Right lung (tissue), 5 donors: Measurements from ENCODE around the gene GRAMD1B. TPM values are rescaled to one million over a fixed set of nuclear protein-coding genes. Genes with fewer than 3 reads are reported as not detected.
A peak's percentile ranks its signal among the peaks of the same experiment; 100 is the strongest.
"Not testable (repeated sequence)": the region's sequence is repeated elsewhere in the genome, so short reads cannot be mapped to it uniquely, and the experiment has no call there.

Experiments used
- DNase-seq, 2 donors: peaks; one replicate each; pipeline ENCODE4 v3.0.0-alpha.2; 2013
- polyA plus RNA-seq, 5 donors: library from polyadenylated mRNA; unstranded; fragments of 120-200 nt; gene quantifications; one replicate each; pipeline versions ENCODE4 v1.2.1 to v1.2.3, GENCODE V29; 2013; ENCODE audit warnings: inconsistent platforms in 1 of 5, low replicate concordance in 1 of 5; ENCODE audit not compliant: insufficient read length in 5 of 5, insufficient read depth in 1 of 5

Gene GRAMD1B
- polyA plus RNA-seq, 5 donors: 3.8 to 4.5 (median 4.2) TPM

DNA sequence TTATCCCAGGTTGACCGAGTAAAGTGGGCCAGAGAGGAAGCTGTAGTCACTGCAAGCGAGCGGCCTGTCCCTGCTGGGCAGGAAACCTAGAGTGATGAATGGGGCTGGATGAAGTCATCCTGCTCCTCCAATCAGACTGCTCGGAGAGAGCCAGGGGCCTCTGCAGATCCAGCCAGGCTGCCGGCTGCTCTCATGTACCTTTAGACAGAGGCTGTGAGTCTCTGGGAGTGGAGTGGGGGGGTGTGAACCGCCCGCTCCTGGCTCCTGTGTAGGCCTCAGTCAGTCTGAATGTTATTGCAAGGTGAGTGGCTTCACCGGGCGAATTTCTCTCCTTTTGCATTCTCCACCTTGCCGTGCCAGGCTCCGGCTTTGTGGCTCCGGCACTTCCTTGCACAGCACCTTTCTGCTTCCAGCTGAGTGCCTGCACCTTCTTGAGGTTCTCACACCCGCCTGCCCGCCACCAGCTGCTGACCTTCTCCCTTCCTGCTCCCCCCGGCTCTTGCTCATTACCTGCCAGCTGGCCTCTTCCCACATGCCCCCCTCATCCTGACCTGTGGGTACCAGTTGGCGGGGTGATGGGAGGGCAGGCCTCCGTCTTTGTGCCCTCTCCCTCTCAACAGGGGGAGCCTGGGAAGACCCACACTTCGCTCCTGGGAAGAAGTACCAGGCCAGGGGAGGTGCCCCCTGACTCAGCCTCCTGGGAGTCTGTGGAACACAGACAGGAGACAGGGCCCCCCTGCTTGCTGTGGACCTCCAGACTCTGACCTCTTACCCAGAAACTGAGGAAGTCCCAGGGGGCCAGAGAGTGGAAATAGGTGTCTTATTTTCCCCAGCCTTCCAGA lies 79.9 kb downstream of the GRAMD1B start:
- peak in 1 of 2 donors; percentile 11 for DNase-seq

- DNase-seq: no peak
Observed at GRCh38 chr11:123510579-123510905, 80.5 kb downstream of the GRAMD1B start.

GRCh38 chr11:123511037-123511870 lies 81.2 kb downstream of the GRAMD1B start:
- peak; percentile 67 to 77 for DNase-seq

DNA sequence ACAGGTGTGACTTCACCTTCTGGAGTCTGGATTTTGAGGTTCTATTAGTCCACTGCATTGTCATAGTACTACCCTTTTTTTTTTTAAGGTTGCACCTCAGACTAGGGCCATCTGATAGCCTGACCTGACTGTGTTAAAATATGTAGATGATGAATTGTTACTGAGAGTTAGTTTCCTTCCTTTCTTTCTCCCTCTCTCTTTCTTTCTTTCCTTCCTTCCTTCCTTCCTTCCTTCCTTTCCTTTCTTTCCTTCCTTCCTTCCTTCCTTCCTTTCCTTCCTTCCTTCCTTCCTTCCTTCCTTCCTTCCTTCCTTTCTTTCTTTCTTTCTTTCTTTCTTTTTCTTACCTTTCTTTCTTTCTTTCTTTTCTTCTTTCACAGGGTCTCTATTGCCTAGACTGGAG lies 83.2 kb downstream of the GRAMD1B start:
- not testable (repeated sequence) for DNase-seq

DNA sequence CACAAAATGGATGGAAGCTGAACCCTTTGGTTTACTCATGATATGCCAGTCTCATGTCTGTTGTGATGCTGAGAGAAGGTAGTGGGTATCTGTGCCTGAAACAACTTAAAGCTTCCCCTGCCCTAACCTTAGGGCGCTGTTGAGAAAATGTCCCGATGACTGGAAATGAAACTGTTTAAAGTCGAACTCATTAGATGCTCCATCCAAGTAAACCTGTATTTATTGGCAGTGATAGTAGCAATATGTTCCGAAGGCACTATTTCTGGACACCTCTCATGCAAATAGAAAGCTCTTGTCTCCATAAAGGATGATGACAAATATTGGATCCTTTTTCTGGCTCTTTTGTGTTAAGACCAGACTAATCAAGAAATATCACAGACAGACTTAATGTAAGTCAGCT lies 86.2 kb downstream of the GRAMD1B start:
- DNase-seq: no peak

DNA sequence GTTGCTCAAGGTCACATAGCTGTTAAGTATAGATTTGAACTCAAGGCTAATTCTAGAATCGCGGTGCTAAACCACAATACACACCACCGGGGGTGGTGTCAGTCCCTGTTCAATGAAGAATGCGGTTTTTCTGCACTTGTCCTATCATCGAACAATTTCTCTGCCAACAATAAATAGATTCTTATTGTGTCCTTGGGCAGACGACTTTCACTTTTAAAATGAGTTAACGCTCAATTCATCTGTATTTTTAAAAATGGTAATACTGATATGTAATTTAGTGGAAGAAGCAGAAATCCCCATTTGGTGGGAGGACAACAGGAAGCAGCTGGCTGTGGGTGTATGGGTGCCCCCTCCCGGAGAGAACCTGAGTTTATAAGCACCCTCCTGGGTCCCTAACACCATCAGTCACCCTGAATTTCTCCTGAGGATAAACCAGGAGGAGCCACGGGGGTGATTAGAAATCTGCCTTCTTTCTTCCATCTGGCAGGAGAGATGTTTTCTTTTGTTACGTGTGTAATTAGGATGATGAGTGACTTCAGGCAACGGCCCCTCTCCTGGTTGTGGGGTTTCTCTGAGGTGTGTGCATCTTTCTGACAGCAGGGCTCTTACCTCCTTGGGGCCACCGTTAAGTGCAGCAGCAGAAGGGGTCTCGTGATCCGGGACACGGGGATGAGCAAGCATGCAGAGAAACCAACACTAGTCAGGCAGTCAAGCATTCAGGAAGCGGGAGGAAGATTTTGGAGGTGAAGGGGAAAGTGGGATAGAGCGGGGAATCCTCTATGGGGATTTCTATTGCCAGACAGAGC lies 87.7 kb downstream of the GRAMD1B start:
- no peak for DNase-seq

- no peak for DNase-seq
Observed at GRCh38 chr11:123518496-123519054, 88.5 kb downstream of the GRAMD1B start.

GRCh38 chr11:123519055-123519796 lies 89.2 kb downstream of the GRAMD1B start:
- DNase-seq: no peak

DNA sequence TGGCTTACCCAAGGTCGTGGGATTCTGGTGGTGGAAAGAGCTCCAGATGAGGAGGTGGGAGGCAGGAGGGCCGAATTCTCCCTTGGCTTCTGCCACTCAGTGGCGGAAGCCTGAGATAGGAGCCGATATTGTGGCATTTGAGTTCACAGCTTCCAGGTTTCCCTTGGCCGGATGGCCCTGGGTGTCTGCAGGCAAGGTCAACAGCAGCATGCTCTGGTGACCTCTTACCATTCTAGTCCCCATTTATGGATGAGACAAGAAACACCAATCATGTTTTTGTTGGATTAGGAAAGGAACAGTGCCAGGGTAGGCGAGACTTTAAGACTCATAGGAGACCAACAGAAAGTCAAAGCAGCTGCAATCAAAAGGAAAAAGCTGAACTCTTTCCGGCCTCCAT lies 89.7 kb downstream of the GRAMD1B start:
- DNase-seq: no peak

- DNase-seq: not testable (repeated sequence)
Observed at GRCh38 chr11:123520476-123520875, 90.4 kb downstream of the GRAMD1B start.

DNA sequence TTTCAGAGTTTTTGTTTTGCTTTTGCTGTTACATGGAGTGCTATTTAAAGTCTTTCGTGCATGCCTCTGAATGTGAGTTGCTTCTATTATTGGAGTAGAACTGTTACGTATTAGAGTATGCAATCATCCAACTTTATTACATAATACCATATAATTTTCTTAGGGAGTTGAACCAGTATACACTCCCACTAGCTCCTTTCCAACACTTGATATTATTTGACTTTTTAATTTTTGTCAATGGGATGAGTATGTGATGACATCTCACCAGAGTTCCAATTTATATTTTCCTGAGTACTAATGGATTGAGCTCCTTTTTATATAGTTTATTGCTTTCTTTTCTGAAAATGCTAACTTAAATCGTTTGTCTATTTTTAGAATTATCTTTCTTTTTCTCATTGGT lies 90.9 kb downstream of the GRAMD1B start:
- no peak for DNase-seq

DNA sequence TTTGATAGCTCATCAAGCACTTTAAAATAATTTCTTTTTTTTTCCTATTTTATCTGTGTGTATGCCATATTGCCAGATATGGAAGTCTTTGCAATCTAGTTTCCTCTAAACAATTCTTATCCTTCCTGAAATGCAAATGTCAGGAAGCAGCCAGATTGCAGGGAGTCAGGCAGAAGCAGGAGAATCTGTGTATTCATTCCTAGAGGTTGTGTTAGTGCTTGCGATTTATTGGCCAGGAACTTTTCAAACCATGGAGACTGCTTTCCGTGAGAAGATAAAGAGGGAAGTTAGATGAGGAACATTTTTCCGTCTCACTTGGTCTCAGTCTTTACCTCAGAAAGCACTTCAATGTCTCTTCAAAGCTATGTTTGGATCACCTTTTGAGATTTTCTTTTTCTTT lies 91.9 kb downstream of the GRAMD1B start:
- no peak for DNase-seq

DNA sequence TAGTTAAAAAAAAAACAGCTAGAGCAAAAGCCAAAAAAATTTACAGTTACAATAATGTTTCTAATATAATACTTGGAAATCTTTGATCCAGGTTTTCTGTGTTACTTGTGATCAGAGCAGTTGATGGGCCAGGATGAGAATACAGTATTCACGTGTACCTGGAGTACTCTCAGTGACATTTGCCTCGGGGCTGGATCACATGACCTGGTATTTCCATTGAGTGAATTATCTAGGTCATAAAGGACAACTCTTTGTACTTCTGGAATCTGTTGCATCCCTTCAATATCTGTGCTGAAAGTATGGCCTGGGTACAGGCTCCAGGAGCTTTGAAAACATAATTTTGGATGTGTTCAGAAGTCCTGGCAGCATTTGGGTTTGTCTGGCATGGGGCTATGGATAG lies 93.5 kb downstream of the GRAMD1B start:
- DNase-seq: no peak

DNA sequence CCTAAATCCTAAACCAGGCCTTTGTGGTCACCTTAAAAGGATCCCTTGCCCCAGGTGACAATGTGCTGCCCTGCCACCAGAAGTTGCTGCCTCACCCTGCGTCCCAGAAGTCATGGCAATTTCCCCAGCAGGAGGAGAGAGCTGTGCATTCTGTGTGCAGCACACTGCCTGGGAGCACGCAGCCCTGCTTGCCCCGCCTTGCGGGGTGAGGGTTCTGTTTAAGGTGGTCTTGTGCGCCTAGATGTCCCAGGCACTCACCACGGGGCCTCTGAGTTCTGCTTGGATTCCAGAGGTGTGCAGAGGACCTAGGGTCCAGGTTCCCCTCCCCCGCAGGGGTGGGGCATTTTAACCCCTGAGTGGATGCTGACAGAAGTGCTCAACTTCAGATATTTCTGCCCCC lies 95.0 kb downstream of the GRAMD1B start:
- DNase-seq: no peak

DNA sequence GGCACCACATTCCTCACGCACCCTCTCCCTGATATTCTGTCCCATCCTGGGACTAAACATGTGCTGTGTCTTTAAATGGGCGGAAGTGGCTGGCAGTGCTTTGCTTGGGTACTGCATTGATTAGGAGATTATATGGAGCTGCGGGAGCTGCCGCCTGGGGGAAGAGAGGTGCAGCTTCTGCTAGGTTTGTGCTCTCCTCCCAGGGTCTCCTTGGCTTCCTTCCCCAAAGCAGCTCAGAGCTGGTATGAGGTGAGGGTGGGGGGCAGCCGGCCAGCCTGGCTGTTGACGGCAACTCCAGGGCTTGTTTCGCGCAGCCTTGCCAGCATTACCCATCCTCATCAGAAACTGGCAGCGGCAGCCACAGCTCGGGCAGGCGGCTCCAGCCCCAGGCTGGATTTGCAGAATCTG lies 95.4 kb downstream of the GRAMD1B start:
- DNase-seq: no peak

DNA sequence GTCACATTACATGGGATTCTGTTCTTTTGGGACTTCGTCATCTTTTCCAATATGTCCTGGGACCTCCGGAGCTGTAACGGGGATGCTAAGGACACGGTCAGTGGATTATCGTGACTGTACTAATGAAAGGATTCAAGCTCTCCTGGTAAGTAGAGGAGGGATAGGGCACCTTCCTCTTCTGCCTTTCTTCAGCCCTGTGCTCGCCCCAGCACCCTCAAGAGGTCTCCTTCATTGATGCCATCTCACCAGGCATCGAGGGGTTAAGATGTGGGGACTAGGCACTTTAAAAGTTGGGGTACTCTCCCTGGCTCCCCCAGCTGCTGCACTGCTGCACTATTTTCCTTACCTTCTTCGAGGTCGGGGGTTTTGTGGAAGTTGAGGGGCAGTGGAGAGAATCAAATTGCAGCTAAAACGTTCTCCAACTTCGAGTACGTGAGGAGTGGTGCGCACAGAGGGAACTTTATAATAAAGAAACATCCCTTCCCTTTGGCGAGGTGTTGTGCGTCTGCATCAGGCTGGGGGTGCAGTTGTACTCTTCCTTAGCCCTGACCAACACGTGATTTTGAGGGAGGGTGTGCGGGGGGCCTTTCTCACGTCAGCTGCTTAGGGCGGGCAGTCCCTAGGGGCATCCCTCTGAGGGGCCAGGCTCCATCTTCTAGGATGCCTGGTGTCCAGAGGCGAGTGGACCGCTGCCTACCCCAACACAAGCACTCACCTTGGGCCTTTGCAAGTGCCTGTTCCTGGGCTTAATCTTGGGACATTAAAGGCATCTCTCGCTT lies 96.1 kb downstream of the GRAMD1B start:
- DNase-seq: no peak

DNA sequence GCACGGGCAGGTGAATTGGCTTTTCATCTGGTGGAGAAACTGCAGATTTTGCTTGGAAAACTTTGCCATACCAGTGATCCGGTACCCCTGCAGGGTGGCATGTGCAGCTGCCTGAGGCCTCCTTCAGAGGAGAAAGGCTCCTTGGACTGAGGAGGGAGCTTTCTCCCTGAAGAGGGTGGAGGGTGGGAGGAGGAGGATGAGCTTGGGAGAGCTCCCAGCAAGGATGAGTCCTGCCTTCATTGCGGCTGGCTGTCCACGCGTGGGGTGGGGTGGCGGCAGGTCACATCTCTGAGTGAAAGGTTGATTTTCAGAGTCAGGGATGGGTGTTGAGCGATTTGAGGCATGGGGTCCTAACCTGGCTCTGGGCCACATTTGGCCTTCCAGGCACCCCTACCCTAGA lies 96.8 kb downstream of the GRAMD1B start:
- DNase-seq: no peak

GRCh38 chr11:123527526-123527925 lies 97.5 kb downstream of the GRAMD1B start:
- DNase-seq: no peak

DNA sequence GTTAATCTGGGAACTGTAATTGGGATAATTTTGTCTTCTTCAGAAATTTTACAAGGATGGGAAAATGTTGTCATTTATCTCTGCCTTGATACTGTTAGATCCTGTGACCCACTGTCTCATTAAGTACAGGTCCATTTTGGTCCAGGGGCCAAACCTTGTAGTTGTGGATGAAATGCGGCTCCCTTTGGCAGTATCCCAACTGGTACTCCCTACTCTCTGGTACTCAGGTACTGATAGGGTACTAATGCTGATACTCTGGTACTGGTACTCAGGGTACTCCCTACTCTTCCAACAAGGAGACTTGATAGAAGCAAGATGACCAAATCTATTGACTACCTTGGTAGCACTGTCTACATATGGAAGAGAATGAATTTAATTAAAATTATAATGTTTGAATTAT lies 97.9 kb downstream of the GRAMD1B start:
- DNase-seq: no peak

- DNase-seq: no peak
Observed at GRCh38 chr11:123531325-123531724, 101.3 kb downstream of the GRAMD1B start.
